Esophagus muscularis mucosa (tissue), 4 donors: ENCODE results near the gene SGK1. TPM values are rescaled to one million over a fixed set of nuclear protein-coding genes. Genes with fewer than 3 reads are reported as not detected.

Experiments used
- DNase-seq: peaks from one replicate; pipeline ENCODE4 v3.0.0-alpha.2; 2017; ENCODE audit errors: extremely low spot score
- H3K27ac ChIP-seq, 4 donors: fragments of 200-600 bp; sonication (generic); replicated peaks in 1 of 4; 1 replicate in 3 of 4; 2 replicates in 1 of 4; pipeline ENCODE4 v1.5.1; 2016 to 2019; ENCODE audit warnings: mild to moderate bottlenecking in 1 of 4
- H3K27me3 ChIP-seq, 4 donors: fragments of 200-600 bp; sonication (generic); one replicate each; pipeline versions ENCODE4 v1.5.1 to v1.6.0; 2016 to 2019
- H3K36me3 ChIP-seq, 4 donors: fragments of 200-600 bp; sonication (generic); one replicate each; pipeline ENCODE4 v1.5.1; 2016 to 2019
- H3K4me1 ChIP-seq, 4 donors: fragments of 200-600 bp; sonication (generic); one replicate each; pipeline ENCODE4 v1.5.1; 2016 to 2019
- H3K4me3 ChIP-seq, 4 donors: fragments of 200-600 bp; sonication (generic); 1 replicate in 2 of 4; 2 replicates in 2 of 4; pipeline ENCODE4 v1.5.1; 2016 to 2019; ENCODE audit warnings: mild to moderate bottlenecking in 4 of 4, moderate library complexity in 1 of 4
- H3K9me3 ChIP-seq, 4 donors: fragments of 200-600 bp; sonication (generic); 1 replicate in 3 of 4; 2 replicates in 1 of 4; pipeline ENCODE4 v1.5.1; 2016 to 2019
- CTCF ChIP-seq, 3 experiments: fragments of 200-600 bp in 2 of 3; fragments of 450-650 bp in 1 of 3; sonication (generic) in 2 of 3; IDR thresholded peaks; one replicate each; pipeline ENCODE4 v1.5.1; 2017 to 2019; ENCODE audit warnings: antibody characterized with exemption in 3 of 3, mild to moderate bottlenecking in 2 of 3, moderate library complexity in 1 of 3
- EP300 ChIP-seq: sonication (generic); formaldehyde crosslinking; IDR thresholded peaks from one replicate; pipeline ENCODE4 v1.6.1; 2017; ENCODE audit warnings: antibody characterized with exemption
- POLR2A ChIP-seq: fragments of 450-650 bp; IDR thresholded peaks from one replicate; pipeline ENCODE4 v1.6.1; 2017; ENCODE audit warnings: antibody characterized with exemption, moderate library complexity, mild to moderate bottlenecking, low read depth
- POLR2AphosphoS5 ChIP-seq, 2 donors: sonication (generic); formaldehyde crosslinking; IDR thresholded peaks; one replicate each; pipeline ENCODE4 v1.6.1; 2017; ENCODE audit warnings: antibody characterized with exemption in 2 of 2
- WGBS: methylation state at CpG from one replicate; pipeline ENCODE4 v1.1.5; 2018; 5-methylcytosine and 5-hydroxymethylcytosine counted together
- intact Hi-C: fragments of 100-400 bp; cut with DNase I; formaldehyde crosslinking; loops from one replicate; pipeline ENCODE4 v1.15.1; 2023
- total RNA-seq, 4 donors: library from RNA; depleted of rRNA; stranded (reverse); fragments of >200 nt; gene quantifications; one replicate each; pipeline versions ENCODE4 v1.1.0 to v1.2.1, GENCODE V29; 2016

Gene SGK1
- total RNA-seq, result 10 to 100 TPM; 30.7 to 52.8 (median 43.9) TPM

- H3K27ac ChIP-seq, result no peak within 1 kb of the TSS
- no peak for DNase-seq
- H3K36me3 ChIP-seq, result no peaks in the 10 kb centered on the region
- TF ChIP-seq CTCF (IDR thresholded peaks at IDR 0.05) (no peak), POLR2AphosphoS5 (IDR thresholded peaks at IDR 0.05) (no peak), POLR2A (no peak), EP300 (no peak)
- H3K9me3 ChIP-seq, result no peaks in the 10 kb centered on the region
- intact Hi-C loops, result no loop called here
- peak within 1 kb of the TSS; percentile 50 to 53 (median 52) for H3K4me3 ChIP-seq
- H3K27me3 ChIP-seq, result peaks cover 0 to 17% (median 3%) of the 10 kb centered on the region in 4 donors
- H3K4me1 ChIP-seq, result peaks cover 0 to 17% (median 16%) of the 10 kb centered on the region in 4 donors
- WGBS, result 4% methylated on average over 33 of the region's 33 CpGs
Observed at GRCh38 chr6:134317471-134318131, at the start of gene SGK1. TSS of gene SGK1 (minus strand) at chr6:134318112. CDS start at chr6:134317460, 652 bp downstream.

- intact Hi-C loops, result no loop called here
- Histone ChIP-seq H3K27me3 (no peaks in the 10 kb centered on the region), H3K9me3 (no peaks in the 10 kb centered on the region), H3K4me1 (no peaks in the 10 kb centered on the region), H3K4me3 (no peak overlapping the region), H3K36me3 (no peaks in the 10 kb centered on the region), H3K27ac (no peak overlapping the region)
- no peak for DNase-seq
- WGBS, result 71% methylated on average over 2 of the region's 2 CpGs
- no peak for TF ChIP-seq CTCF (IDR thresholded peaks at IDR 0.05)
- TF ChIP-seq POLR2A, result no peak
- TF ChIP-seq EP300, result no peak
- TF ChIP-seq POLR2AphosphoS5 (IDR thresholded peaks at IDR 0.05), result no peak
Observed at GRCh38 chr6:134363323-134364039, 45.6 kb upstream of the SGK1 start.

- no peak for DNase-seq
- H3K4me1 ChIP-seq, result no peaks in the 10 kb centered on the region
- H3K27me3 ChIP-seq, result no peaks in the 10 kb centered on the region
- TF ChIP-seq CTCF (IDR thresholded peaks at IDR 0.05) (no peak), POLR2A (no peak), POLR2AphosphoS5 (IDR thresholded peaks at IDR 0.05) (no peak), EP300 (no peak)
- H3K9me3 ChIP-seq, result no peaks in the 10 kb centered on the region
- H3K4me3 ChIP-seq, result no peak overlapping the region
- H3K36me3 ChIP-seq, result no peaks in the 10 kb centered on the region
- WGBS, result 92% methylated on average over 6 of the region's 6 CpGs
- H3K27ac ChIP-seq, result no peak overlapping the region
- intact Hi-C loops, result no loop called here
Observed at GRCh38 chr6:134361011-134361410, 43.1 kb upstream of the SGK1 start.

GRCh38 chr6:134359302-134359701 lies 41.4 kb upstream of the SGK1 start:
- Histone ChIP-seq H3K36me3 (no peaks in the 10 kb centered on the region), H3K4me1 (no peaks in the 10 kb centered on the region), H3K27ac (no peak overlapping the region), H3K27me3 (no peaks in the 10 kb centered on the region), H3K9me3 (no peaks in the 10 kb centered on the region), H3K4me3 (no peak overlapping the region)
- DNase-seq, result no peak
- WGBS, result 92% methylated on average over 2 of the region's 2 CpGs
- TF ChIP-seq CTCF (IDR thresholded peaks at IDR 0.05), result no peak
- no peak for TF ChIP-seq POLR2AphosphoS5 (IDR thresholded peaks at IDR 0.05)
- TF ChIP-seq EP300, result no peak
- no peak for TF ChIP-seq POLR2A
- intact Hi-C loops, result no loop called here
